HUES6 (cell line): ENCODE results near the gene MON1A.

ENCODE experiments used
- H3K27ac ChIP-seq: 2 replicates; pipeline ENCODE4 v1.7.0; 2013; ENCODE audit warnings: low read depth, mild to moderate bottlenecking, low read length, inconsistent platforms
- H3K27me3 ChIP-seq: 2 replicates; pipeline ENCODE4 v1.6.1; 2013; ENCODE audit warnings: low read length; ENCODE audit not compliant: control insufficient read depth, insufficient read depth
- H3K36me3 ChIP-seq: 2 replicates; pipeline ENCODE4 v1.6.1; 2013; ENCODE audit warnings: low read length; ENCODE audit not compliant: control insufficient read depth, insufficient read depth
- H3K4me1 ChIP-seq: 2 replicates; pipeline ENCODE4 v1.6.1; 2013; ENCODE audit warnings: low read length; ENCODE audit not compliant: control insufficient read depth, insufficient read depth
- H3K4me3 ChIP-seq: 2 replicates; pipeline ENCODE4 v1.5.1; 2013; ENCODE audit warnings: low read depth, low read length
- H3K9ac ChIP-seq: one replicate; pipeline ENCODE4 v1.6.1; 2013; ENCODE audit warnings: mild to moderate bottlenecking, low read length
- H3K9me3 ChIP-seq: 2 replicates; pipeline ENCODE4 v1.6.1; 2013; ENCODE audit warnings: low read depth, low read length; ENCODE audit not compliant: control insufficient read depth, insufficient read depth

The MON1A gene, protein sequence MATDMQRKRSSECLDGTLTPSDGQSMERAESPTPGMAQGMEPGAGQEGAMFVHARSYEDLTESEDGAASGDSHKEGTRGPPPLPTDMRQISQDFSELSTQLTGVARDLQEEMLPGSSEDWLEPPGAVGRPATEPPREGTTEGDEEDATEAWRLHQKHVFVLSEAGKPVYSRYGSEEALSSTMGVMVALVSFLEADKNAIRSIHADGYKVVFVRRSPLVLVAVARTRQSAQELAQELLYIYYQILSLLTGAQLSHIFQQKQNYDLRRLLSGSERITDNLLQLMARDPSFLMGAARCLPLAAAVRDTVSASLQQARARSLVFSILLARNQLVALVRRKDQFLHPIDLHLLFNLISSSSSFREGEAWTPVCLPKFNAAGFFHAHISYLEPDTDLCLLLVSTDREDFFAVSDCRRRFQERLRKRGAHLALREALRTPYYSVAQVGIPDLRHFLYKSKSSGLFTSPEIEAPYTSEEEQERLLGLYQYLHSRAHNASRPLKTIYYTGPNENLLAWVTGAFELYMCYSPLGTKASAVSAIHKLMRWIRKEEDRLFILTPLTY

DNA sequence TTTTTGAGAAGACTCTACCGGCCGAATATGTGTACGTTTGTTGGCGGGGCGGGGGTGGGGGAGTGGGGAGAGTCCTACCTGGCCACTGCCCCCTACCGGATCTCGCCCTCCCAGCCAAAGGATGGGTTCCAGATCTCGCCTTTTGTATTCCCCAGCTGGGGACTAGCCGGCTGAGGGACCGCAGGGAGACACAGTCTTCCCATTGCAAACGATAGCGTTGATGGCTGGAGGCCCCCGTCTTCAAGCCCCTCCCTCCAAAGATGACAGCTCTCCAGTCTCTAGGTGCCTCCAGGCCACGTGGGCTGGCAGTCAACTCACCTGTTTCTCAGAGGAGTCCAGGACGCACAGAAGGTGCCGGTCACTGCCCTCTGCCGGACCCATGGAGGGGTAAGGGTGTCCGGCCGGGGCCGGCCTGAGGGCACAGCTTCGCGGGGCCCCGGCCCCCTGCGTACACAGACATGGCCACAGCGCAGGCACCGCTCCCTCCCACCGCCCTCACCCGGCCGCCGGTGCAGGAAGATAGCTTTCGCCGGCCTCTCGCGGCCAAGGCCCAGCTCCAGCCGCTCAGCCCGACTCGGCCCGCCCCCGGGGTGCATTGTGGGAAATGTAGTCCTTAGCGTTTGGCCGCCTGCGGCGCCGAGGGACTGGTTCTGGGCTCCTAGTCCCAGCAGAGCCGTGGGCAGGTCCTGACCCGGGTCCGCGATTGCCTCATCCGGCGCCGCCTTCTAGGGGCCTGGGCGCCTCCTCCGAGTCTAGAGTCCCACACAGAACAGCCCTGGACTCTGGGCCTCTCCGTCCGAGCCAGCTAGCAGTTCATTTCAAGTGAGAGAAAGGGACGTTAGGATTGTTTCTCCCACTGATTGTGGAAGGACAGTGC is at the start of gene MON1A:
Gene MON1A, minus strand, starts transcription at position 521 of the 877 bp plus-strand sequence. CDS start 16,465 bp downstream, outside the sequence.
- Histone ChIP-seq H3K36me3 (no peaks in the 10 kb centered on the region), H3K4me1 (peaks cover 22% of the 10 kb centered on the region), H3K9ac (peak within 1 kb of the TSS; percentile 68), H3K9me3 (no peaks in the 10 kb centered on the region), H3K27ac (no peak within 1 kb of the TSS; the same call in 1 of the 2 replicates), H3K4me3 (peak within 1 kb of the TSS; percentile 86), H3K27me3 (no peaks in the 10 kb centered on the region)

DNA sequence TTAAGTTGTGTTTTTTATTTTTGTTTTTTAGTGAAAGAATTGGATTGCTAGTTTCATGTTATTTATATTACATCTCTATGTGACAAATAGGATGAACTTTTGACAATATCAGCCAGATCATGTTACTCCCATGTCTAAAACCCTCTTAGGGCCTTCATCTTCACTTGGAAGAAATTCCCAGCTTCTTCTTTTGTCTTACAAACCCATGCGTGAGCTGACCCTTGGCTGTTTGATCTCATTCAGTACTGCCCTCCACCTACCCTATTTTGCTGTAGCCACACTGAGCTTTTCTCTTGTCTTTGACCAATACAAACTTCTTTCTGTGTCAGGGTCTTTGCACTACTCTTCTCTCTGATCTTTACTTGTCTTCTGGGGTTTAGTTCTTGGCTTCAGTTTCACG is 47.3 kb upstream of the MON1A start:
- H3K4me1 ChIP-seq: no peaks in the 10 kb centered on the region
- H3K9me3 ChIP-seq: no peaks in the 10 kb centered on the region
- no peak overlapping the region for H3K27ac ChIP-seq
- no peaks in the 10 kb centered on the region for H3K27me3 ChIP-seq
- peaks cover 49% of the 10 kb centered on the region for H3K36me3 ChIP-seq
- no peak overlapping the region for H3K9ac ChIP-seq
- H3K4me3 ChIP-seq: no peak overlapping the region

DNA sequence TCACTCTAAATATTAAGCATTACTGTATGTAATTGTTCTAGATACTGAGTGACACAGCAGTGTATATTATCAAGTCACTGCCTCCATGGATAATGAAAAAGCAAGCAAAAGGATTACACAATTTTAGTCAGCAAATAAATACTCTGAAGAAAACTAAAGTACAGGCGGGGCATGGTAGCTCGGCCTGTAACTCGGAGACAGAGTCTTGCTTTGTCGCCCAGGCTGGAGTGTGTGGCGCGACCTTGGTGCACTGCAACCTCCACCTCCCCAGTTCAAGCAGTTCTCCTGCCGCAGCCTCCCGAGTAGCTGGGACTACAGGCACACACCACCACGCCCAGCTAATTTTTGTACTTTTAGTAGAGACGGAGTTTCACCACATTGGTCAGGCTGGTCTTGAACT is 43.0 kb upstream of the MON1A start:
- no peak overlapping the region for H3K9ac ChIP-seq
- H3K27ac ChIP-seq: no peak overlapping the region
- peaks cover 38% of the 10 kb centered on the region for H3K36me3 ChIP-seq
- no peaks in the 10 kb centered on the region for H3K27me3 ChIP-seq
- H3K4me1 ChIP-seq: no peaks in the 10 kb centered on the region
- H3K4me3 ChIP-seq: no peak overlapping the region
- H3K9me3 ChIP-seq: no peaks in the 10 kb centered on the region

DNA sequence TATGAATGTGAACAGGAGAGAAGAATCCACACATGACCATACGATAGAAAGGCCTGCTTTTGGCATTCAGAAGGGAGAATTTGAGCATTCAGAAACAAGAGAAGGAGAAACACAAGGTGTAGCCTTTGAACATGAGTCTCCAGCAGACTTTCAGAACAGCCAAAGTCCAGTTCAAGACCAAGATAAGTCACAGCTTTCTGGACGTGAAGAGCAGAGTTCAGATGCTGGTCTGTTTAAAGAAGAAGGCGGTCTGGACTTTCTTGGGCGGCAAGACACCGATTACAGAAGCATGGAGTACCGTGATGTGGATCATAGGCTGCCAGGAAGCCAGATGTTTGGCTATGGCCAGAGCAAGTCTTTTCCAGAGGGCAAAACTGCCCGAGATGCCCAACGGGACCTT is 38.7 kb upstream of the MON1A start:
- Histone ChIP-seq H3K27ac (no peak overlapping the region), H3K27me3 (no peaks in the 10 kb centered on the region), H3K9ac (no peak overlapping the region), H3K4me1 (no peaks in the 10 kb centered on the region), H3K4me3 (no peak overlapping the region), H3K9me3 (no peaks in the 10 kb centered on the region), H3K36me3 (peaks cover 44% of the 10 kb centered on the region)

DNA sequence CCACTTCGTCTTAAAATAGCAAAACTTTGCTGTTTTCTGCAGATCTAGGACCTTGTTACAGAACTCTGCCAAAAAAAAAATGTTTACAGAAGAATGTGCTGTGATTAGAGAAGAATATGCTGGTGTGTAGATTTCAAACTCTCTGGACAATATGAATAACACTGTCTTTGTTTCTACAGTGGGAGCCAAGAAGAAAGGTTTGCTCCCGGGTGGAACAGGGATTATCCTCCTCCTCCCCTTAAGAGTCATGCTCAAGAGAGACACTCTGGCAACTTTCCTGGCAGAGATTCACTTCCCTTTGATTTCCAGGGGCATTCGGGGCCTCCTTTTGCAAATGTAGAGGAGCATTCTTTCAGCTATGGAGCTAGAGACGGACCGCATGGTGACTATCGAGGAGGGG is 37.7 kb upstream of the MON1A start:
- H3K4me3 ChIP-seq: no peak overlapping the region
- no peaks in the 10 kb centered on the region for H3K4me1 ChIP-seq
- H3K36me3 ChIP-seq: peaks cover 36% of the 10 kb centered on the region
- H3K27me3 ChIP-seq: no peaks in the 10 kb centered on the region
- H3K27ac ChIP-seq: no peak overlapping the region
- H3K9ac ChIP-seq: no peak overlapping the region
- H3K9me3 ChIP-seq: no peaks in the 10 kb centered on the region

DNA sequence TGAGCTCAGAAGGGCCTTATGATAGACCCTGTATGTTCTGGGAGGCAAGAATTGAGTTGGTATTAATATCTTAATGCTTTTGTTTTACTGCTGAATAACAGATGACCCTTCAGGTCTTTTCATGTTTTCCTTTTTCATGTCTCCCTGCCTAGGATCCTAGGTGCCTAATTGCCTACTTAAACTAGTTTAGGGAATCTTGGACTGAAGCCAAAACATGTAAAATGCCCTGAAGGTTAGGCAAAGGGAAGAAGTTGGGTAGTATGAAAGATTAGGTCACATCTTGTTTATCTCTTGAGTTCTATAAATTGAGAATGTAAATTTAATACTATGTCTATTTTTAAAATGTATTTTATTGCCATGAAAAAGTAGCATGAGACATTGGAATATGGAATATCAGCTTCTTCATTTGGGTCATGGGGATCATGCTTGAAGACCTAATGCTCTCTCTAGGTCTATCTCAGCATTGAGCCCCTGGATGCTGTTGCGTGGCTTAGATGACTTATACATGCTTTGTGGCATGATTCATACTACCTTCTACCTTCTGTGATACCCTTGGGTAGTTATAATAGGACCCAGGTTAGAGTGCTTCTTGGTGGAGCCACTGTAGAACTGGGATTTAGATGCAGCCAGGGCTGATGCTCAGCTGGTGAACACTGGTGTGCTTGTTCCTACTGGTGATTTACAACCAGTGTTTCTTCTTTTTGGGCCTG is 36.8 kb upstream of the MON1A start:
- no peaks in the 10 kb centered on the region for H3K4me1 ChIP-seq
- H3K9ac ChIP-seq: no peak overlapping the region
- H3K4me3 ChIP-seq: no peak overlapping the region
- H3K27ac ChIP-seq: no peak overlapping the region
- H3K27me3 ChIP-seq: no peaks in the 10 kb centered on the region
- H3K9me3 ChIP-seq: no peaks in the 10 kb centered on the region
- peaks cover 28% of the 10 kb centered on the region for H3K36me3 ChIP-seq

DNA sequence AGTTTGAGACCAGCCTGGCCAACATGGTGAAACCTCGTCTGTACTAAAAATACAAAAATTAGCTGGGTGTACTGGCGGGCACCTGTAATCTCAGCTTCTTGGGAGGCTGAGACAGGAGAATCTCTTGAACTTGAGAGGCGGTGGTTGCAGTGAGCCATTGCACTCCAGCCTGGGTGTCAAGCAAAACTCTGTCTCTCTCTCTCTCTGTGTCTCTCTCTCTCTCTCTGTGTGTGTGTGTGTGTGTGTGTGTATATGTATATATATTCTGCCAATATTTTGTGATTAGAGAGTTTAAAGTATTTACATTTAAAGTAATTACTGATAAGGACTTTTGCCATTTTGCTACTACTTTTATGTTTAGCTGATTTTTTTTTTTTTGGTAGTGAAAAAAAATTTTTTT is 26.0 kb upstream of the MON1A start:
- no peaks in the 10 kb centered on the region for H3K36me3 ChIP-seq
- no peak overlapping the region for H3K4me3 ChIP-seq
- H3K27ac ChIP-seq: no peak overlapping the region

DNA sequence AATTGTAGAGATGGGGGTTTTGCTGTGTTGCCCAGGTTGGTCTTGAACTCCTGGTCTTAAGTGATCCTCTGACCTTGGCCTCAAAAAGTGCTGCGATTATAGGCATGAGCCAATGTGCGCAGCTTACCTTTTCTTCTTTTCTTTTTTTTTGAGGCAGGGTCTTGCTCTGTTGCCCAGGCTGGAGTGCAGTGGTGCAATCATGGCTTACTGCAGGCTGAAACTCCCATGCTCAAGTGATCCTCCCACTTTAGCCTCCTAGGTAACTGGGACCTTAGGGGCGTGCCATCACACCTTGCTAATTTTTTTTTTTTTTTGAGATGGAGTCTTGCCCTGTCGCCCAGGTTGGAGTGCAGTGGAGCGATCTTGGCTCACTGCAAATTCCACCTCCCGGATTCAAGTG is 23.3 kb upstream of the MON1A start:
- no peaks in the 10 kb centered on the region for H3K4me1 ChIP-seq
- H3K27ac ChIP-seq: no peak overlapping the region
- no peak overlapping the region for H3K9ac ChIP-seq
- H3K9me3 ChIP-seq: no peaks in the 10 kb centered on the region
- no peaks in the 10 kb centered on the region for H3K27me3 ChIP-seq
- H3K4me3 ChIP-seq: no peak overlapping the region
- no peaks in the 10 kb centered on the region for H3K36me3 ChIP-seq

More for the DNA sequence above, 26.0 kb upstream of the MON1A start:
- Histone ChIP-seq H3K9ac (no peak overlapping the region), H3K4me1 (no peaks in the 10 kb centered on the region), H3K9me3 (no peaks in the 10 kb centered on the region), H3K27me3 (no peaks in the 10 kb centered on the region)

DNA sequence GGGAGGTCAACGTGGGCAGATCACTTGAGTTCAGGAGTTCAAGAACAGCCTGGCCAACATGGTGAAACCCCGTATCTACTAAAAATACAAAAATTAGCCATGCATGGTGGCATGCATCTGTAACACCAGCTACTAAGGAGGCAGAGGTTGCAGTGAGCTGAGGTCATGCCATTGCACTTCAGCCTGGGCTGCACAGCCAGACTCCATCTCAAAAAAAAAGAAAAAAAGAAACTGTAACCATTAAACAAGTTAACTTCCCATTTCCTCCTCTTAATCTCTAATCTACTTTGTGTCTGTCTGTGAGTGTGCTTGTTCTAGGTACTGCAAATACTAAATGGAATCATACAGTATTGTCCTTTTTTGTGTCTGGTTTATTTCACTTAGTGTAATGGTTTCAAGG is 13.0 kb upstream of the MON1A start:
- no peaks in the 10 kb centered on the region for H3K9me3 ChIP-seq
- H3K4me3 ChIP-seq: no peak overlapping the region
- no peaks in the 10 kb centered on the region for H3K4me1 ChIP-seq
- H3K9ac ChIP-seq: no peak overlapping the region
- no peak overlapping the region for H3K27ac ChIP-seq
- H3K36me3 ChIP-seq: peaks cover 7% of the 10 kb centered on the region
- no peaks in the 10 kb centered on the region for H3K27me3 ChIP-seq

DNA sequence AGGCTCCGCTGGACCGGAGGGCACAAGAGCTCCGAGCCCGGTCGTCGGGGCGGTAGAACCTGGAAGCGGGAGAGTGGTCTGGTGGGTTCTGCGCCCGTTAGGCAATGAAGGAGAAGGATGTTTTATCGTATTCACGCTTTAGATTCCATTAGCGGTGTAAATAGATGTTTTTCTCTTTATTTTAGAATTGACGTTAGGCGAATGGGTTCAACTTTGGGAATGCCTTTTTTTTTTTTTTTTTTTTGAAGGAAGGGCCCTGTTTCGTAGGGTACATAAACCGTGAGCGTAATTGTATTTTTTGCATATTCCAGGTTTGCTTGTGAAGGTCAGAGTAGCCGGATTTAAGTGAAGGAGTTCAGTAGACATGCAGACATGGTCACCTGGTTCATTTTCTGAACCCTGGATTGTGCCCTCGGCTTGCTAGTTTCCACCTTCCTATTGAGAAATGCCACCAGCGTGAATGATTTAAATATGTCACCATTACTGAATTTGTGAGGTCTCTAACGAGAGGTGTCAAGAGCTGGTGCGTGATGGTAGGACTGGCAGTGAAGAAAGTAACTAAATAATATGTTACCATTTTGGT is 11.1 kb upstream of the MON1A start:
- Histone ChIP-seq H3K36me3 (peaks cover 5% of the 10 kb centered on the region; the same call in 1 of the 2 replicates), H3K9ac (peak overlapping the region; percentile 91), H3K4me1 (no peaks in the 10 kb centered on the region), H3K27ac (peak overlapping the region; percentile 54; the same call in 1 of the 2 replicates), H3K27me3 (no peaks in the 10 kb centered on the region), H3K9me3 (no peaks in the 10 kb centered on the region), H3K4me3 (peak overlapping the region; percentile 98)
